IMR-90 (cell line): ENCODE measurements around the gene CDC42EP3. TPM values are rescaled to one million over a fixed set of nuclear protein-coding genes. Genes with fewer than 3 reads are reported as not detected.
A peak's percentile ranks its signal among the peaks of the same experiment; 100 is the strongest.

Experiments used
- ATAC-seq: fragments of 200-7000 bp; cut with Tn5 transposase; 2 replicates; pipeline ENCODE4 v1.9.1; 2020; ENCODE audit warnings: low read depth, mild to moderate bottlenecking, moderate library complexity
- BruUV-seq: library from RNA; stranded (reverse); fragments of 400-500 nt; replicated peaks from 2 replicates; lab custom pipeline; 2021; lab: Mats Ljungman, UMichigan
- CTCF ChIA-PET: fragments of 300-600 bp; formaldehyde crosslinking; extraction: SDS; loops from one replicate; lab custom pipeline; 2021; ENCODE audit warnings: antibody characterized with exemption; lab: Yijun Ruan, JAX
- POLR2A ChIA-PET: fragments of 300-600 bp; sonication (Branson Sonifier 250); formaldehyde crosslinking; loops from one replicate; lab custom pipeline; 2022; ENCODE audit warnings: antibody characterized with exemption; ENCODE audit not compliant: unreplicated experiment; lab: Charles Lee
- DNase-seq: peaks from one replicate; pipeline ENCODE4 v3.0.0; 2013
- H2AFZ ChIP-seq: replicated peaks from 2 replicates; pipeline ENCODE3; 2013; ENCODE audit warnings: low read length, mild to moderate bottlenecking; ENCODE audit not compliant: poor library complexity
- H2AK5ac ChIP-seq: 2 replicates; pipeline ENCODE4 v1.6.1; 2013; ENCODE audit warnings: low read depth, low read length, inconsistent platforms
- H2AK9ac ChIP-seq: replicated peaks from 2 replicates; pipeline ENCODE3; 2013; ENCODE audit warnings: mild to moderate bottlenecking, low read depth, low read length, moderate library complexity; ENCODE audit not compliant: poor library complexity
- H2BK120ac ChIP-seq: 2 replicates; pipeline ENCODE4 v1.6.1; 2013; ENCODE audit warnings: low read depth, low read length, inconsistent platforms
- H2BK15ac ChIP-seq: 3 replicates; pipeline ENCODE4 v1.6.1; 2013; ENCODE audit warnings: low read depth, low read length, inconsistent platforms
- H2BK20ac ChIP-seq: 2 replicates; pipeline ENCODE4 v1.6.1; 2013; ENCODE audit warnings: low read depth, mild to moderate bottlenecking, inconsistent platforms, low read length, moderate library complexity
- H2BK5ac ChIP-seq: 2 replicates; pipeline ENCODE4 v1.6.1; 2013; ENCODE audit warnings: mild to moderate bottlenecking, low read depth, low read length, inconsistent platforms; ENCODE audit not compliant: poor library complexity, severe bottlenecking
- H3K14ac ChIP-seq: replicated peaks from 2 replicates; pipeline ENCODE4 v1.6.1; 2013; ENCODE audit warnings: low read depth, low read length, inconsistent platforms
- H3K18ac ChIP-seq: 2 replicates; pipeline ENCODE4 v1.6.1; 2013; ENCODE audit warnings: low read depth, low read length, control low read depth
- H3K23ac ChIP-seq: 2 replicates; pipeline ENCODE4 v1.6.1; 2013; ENCODE audit warnings: low read depth, low read length, inconsistent platforms
- H3K27ac ChIP-seq: 2 replicates; pipeline ENCODE4 v1.5.1; 2013; ENCODE audit warnings: mild to moderate bottlenecking, control low read depth, low read length; ENCODE audit not compliant: insufficient read depth
- H3K27me3 ChIP-seq: 2 replicates; pipeline ENCODE4 v1.6.1; 2013; ENCODE audit warnings: low read length; ENCODE audit not compliant: control insufficient read depth, insufficient read depth
- H3K36me3 ChIP-seq: 2 replicates; pipeline ENCODE4 v1.6.1; 2013; ENCODE audit warnings: low read length, mixed read lengths; ENCODE audit not compliant: control insufficient read depth, insufficient read depth
- H3K4ac ChIP-seq: 2 replicates; pipeline ENCODE4 v1.6.1; 2013; ENCODE audit warnings: low read depth, low read length, inconsistent platforms
- H3K4me1 ChIP-seq: 2 replicates; pipeline ENCODE4 v1.6.1; 2013; ENCODE audit warnings: low read length, mixed read lengths; ENCODE audit not compliant: control insufficient read depth, insufficient read depth
- H3K4me2 ChIP-seq: 2 replicates; pipeline ENCODE4 v1.6.1; 2013; ENCODE audit warnings: low read depth, mild to moderate bottlenecking, control low read depth, low read length, moderate library complexity
- H3K4me3 ChIP-seq: 2 replicates; pipeline ENCODE4 v1.5.1; 2013; ENCODE audit warnings: low read depth, mild to moderate bottlenecking, control low read depth, low read length, moderate library complexity; ENCODE audit not compliant: insufficient read depth
- H3K56ac ChIP-seq: 2 replicates; pipeline ENCODE4 v1.6.1; 2013; ENCODE audit warnings: low read length, inconsistent platforms; ENCODE audit not compliant: insufficient read depth; ENCODE audit errors: extremely low read depth
- H3K79me1 ChIP-seq, 2 experiments: 2 replicates each; pipeline ENCODE4 v1.6.1; 2013; ENCODE audit warnings: low read length in 2 of 2, inconsistent platforms in 1 of 2, low read depth in 1 of 2
- H3K9ac ChIP-seq: 2 replicates; pipeline ENCODE4 v1.6.1; 2013; ENCODE audit warnings: low read depth, low read length, control low read depth
- H3K9me1 ChIP-seq: 2 replicates; pipeline ENCODE4 v1.6.1; 2013; ENCODE audit warnings: low read length, inconsistent platforms; ENCODE audit not compliant: insufficient read depth
- H3K9me3 ChIP-seq: 2 replicates; pipeline ENCODE4 v1.6.1; 2013; ENCODE audit warnings: low read length; ENCODE audit not compliant: control insufficient read depth, insufficient read depth
- H4K20me1 ChIP-seq: 2 replicates; pipeline ENCODE4 v1.6.1; 2013; ENCODE audit warnings: low read length, inconsistent platforms; ENCODE audit not compliant: insufficient read depth
- H4K5ac ChIP-seq: 2 replicates; pipeline ENCODE4 v1.6.1; 2013; ENCODE audit warnings: mild to moderate bottlenecking, low read depth, low read length, control low read depth
- H4K8ac ChIP-seq, 2 experiments: 2 replicates each; pipeline ENCODE4 v1.6.1; 2013; ENCODE audit warnings: low read depth in 2 of 2, low read length in 2 of 2, control low read depth in 1 of 2, inconsistent platforms in 1 of 2
- H4K91ac ChIP-seq: 2 replicates; pipeline ENCODE4 v1.6.1; 2013; ENCODE audit warnings: low read depth, low read length, inconsistent platforms; ENCODE audit not compliant: insufficient read depth
- CEBPB ChIP-seq: IDR thresholded peaks from 2 replicates; pipeline ENCODE4 v1.6.1; 2012; ENCODE audit warnings: low read depth, low read length, improper control_type of control experiment
- CTCF ChIP-seq: conservative IDR thresholded peaks from 2 replicates; pipeline ENCODE4 v1.5.1; 2012; ENCODE audit warnings: mild to moderate bottlenecking, low read depth, low read length, improper control_type of control experiment
- ELK1 ChIP-seq: fragments of 150-350 bp; IDR thresholded peaks from 2 replicates; pipeline ENCODE4 v1.6.1; 2016; ENCODE audit warnings: low read depth, mild to moderate bottlenecking, low read length, moderate library complexity, borderline replicate concordance
- FOS ChIP-seq: fragments of 150-350 bp; IDR thresholded peaks from 2 replicates; pipeline ENCODE4 v1.6.1; 2016; ENCODE audit warnings: low read depth, low read length
- MAFK ChIP-seq: IDR thresholded peaks from 2 replicates; pipeline ENCODE4 v1.6.1; 2012; ENCODE audit warnings: low read depth, low read length, improper control_type of control experiment
- MXI1 ChIP-seq: IDR thresholded peaks from 2 replicates; pipeline ENCODE4 v1.6.1; 2012; ENCODE audit warnings: low read depth, mild to moderate bottlenecking, low read length, moderate library complexity, borderline replicate concordance
- NFE2L2 ChIP-seq: fragments of 150-350 bp; IDR thresholded peaks from 2 replicates; pipeline ENCODE4 v1.6.1; 2016; ENCODE audit warnings: low read depth, mild to moderate bottlenecking, low read length
- RAD21 ChIP-seq: IDR thresholded peaks from 2 replicates; pipeline ENCODE4 v1.6.1; 2012; ENCODE audit warnings: low read length, improper control_type of control experiment
- RFX5 ChIP-seq: IDR thresholded peaks from 2 replicates; pipeline ENCODE4 v1.8.0; 2012; ENCODE audit warnings: low read depth, mild to moderate bottlenecking, low read length, moderate library complexity
- WGBS, 2 experiments: methylation state at CpG; one replicate each; pipeline versions ENCODE4 v1.1.5 to v1.1.7; 2013; ENCODE audit warnings: missing lambda C conversion rate in 2 of 2; ENCODE audit not compliant: insufficient read length in 1 of 2; ENCODE audit errors: extremely low coverage in 2 of 2; 5-methylcytosine and 5-hydroxymethylcytosine counted together
- dilution Hi-C: fragments of 300-500 bp; cut with HindIII; formaldehyde crosslinking; loops from one replicate; pipeline ENCODE4 v1.14.3; 2018; ENCODE audit warnings: low sequenced_read_pairs; ENCODE audit not compliant: unreplicated experiment
- in situ Hi-C: fragments of 300-500 bp; cut with MboI; formaldehyde crosslinking; loops from 3 replicates; pipeline ENCODE4 v1.14.3; 2019; ENCODE audit warnings: low sequenced_read_pairs, inconsistent platforms, mixed read lengths
- intact Hi-C: fragments of 100-400 bp; cut with micrococcal nuclease; formaldehyde crosslinking; loops from 2 replicates; pipeline ENCODE4 v1.10.0; 2022
- polyA plus RNA-seq, 3 experiments: library from polyadenylated mRNA; depleted of rRNA; stranded (reverse); fragments of >200 nt; gene quantifications; 2 replicates each; pipeline ENCODE4 v1.2.3, GENCODE V29; 2012; ENCODE audit warnings: low replicate concordance in 1 of 3
- total RNA-seq: library from RNA; depleted of rRNA; stranded (reverse); fragments of >200 nt; gene quantifications from 2 replicates; pipeline ENCODE4 v1.2.3, GENCODE V29; 2012

The CDC42EP3 gene
- total and polyA plus RNA-seq, 2 of the 4 experiments (the other 2 are of a cell fraction): 167 to 193 TPM

- Histone ChIP-seq H3K14ac (no peak overlapping the region), H3K4ac (no peak overlapping the region), H2BK5ac (peak overlapping the region; percentile 40), H3K27ac (no peak overlapping the region), H3K4me3 (no peak overlapping the region), H3K4me1 (peaks cover 39% of the 10 kb centered on the region), H3K27me3 (no peaks in the 10 kb centered on the region), H3K9me1 (peaks cover 41% of the 10 kb centered on the region), H3K56ac (no peak overlapping the region), H2AFZ (no peak overlapping the region), H2BK20ac (no peak overlapping the region), H4K8ac (no peak overlapping the region), H3K23ac (peak overlapping the region; percentile 34; the same call in 1 of the 2 replicates), H2BK120ac (no peak overlapping the region), H3K4me2 (no peak overlapping the region), H3K9ac (no peak overlapping the region), H4K20me1 (peaks cover 92% of the 10 kb centered on the region), H3K18ac (no peak overlapping the region), H3K9me3 (no peaks in the 10 kb centered on the region; the same call in 1 of the 2 replicates), H2AK9ac (no peak overlapping the region), H3K79me1 (peaks cover 27 to 84% of the 10 kb centered on the region in 2 experiments), H2BK15ac (no peak overlapping the region), H4K5ac (no peak overlapping the region), H3K36me3 (peaks cover 60% of the 10 kb centered on the region), H4K91ac (no peak overlapping the region), H2AK5ac (no peak overlapping the region)
- in situ Hi-C loops: no loop called here
- TF ChIP-seq NFE2L2 (no peak), RFX5 (no peak), MAFK (no peak), MXI1 (no peak), FOS (no peak), CTCF (no peak), CEBPB (no peak), ELK1 (no peak), RAD21 (no peak)
- ATAC-seq (no peak), DNase-seq (peak; percentile 72)
- POLR2A ChIA-PET: no interaction called here
- 81% methylated on average over 3 of the region's 6 CpGs; no CpG with 5 or more reads in 1 of the 2 experiments for WGBS, 2 experiments
- intact Hi-C loops: no loop called here
- CTCF ChIA-PET: interaction anchor here (1.5 kb wide), 1 partner anchor 232 kb away, joined by 3 read pairs; no protein-coding TSS in a partner anchor
- BruUV-seq: no TSS peak
- dilution Hi-C loops: no loop called here
These were observed 26.1 kb downstream of the CDC42EP3 start for GRCh38 chr2:37645362-37645761.
